HG03066 (cell line): ENCODE results near the gene PSTK.

Source experiments
- ATAC-seq: cut with Tn5 transposase; IDR thresholded peaks from one replicate; pipeline ENCODE4 v1.9.1; 2021; ENCODE audit warnings: low read depth; ENCODE audit not compliant: unreplicated experiment

PSTK gene

GRCh38 chr10:122990278-122990677, 10.1 kb downstream of the PSTK start:
- ATAC-seq, result no peak

- ATAC-seq, result no peak
Measured at GRCh38 chr10:122992031-122992585, 11.9 kb downstream of the PSTK start.

GRCh38 chr10:122993797-122994336, 13.7 kb downstream of the PSTK start:
- no peak for ATAC-seq

- no peak for ATAC-seq
Measured at GRCh38 chr10:122995936-122996335, 15.7 kb downstream of the PSTK start.

GRCh38 chr10:122997864-122998263, 17.7 kb downstream of the PSTK start:
- peak; percentile 83 for ATAC-seq

DNA sequence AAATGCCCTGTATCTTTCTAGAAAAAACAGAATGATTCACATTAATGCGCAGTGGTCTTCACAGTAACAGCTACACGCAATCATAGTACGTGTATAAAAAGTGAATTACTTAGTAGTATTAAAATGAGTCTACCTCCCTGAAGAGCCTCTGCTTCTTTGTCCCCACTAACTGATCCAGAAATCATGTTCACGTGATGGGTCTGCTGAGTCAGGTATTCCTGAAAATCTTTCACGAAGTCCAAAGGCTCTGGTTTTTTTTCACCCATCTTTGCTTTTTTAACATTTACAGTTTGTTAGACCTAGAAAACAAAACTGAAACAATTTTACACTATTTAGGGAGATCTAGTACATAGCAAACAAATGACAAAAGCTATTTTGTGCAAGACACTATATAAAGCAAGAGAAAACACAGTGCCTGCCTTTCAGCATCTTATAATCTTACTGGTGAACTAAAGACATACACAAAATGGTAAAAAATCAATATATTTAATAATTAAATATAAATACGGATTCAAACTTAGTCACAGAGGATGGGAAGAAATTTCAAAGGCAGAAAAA, 18.2 kb downstream of the PSTK start:
- no peak for ATAC-seq

- no peak for ATAC-seq
Measured at GRCh38 chr10:122998934-122999333, 18.7 kb downstream of the PSTK start.

DNA sequence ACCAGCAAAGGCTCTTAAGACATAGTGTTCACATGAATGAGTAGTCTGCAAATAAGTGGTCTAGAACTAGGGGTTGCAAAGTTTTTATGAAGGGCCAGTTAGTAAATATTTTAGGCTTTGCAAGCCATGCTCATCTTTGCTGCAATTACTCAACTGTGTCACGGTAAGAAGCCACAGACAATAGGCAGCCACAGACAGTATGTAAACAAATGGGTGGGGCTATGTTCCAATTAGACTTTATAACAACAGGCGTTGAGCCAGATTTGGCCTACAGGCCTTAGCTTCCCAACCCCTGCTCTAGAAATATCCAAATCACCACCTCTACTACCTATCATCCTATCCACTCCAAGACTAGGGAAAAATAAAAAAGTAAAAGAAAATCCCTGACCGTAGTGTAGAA, 19.1 kb downstream of the PSTK start:
- no peak for ATAC-seq

- no peak for ATAC-seq
Measured at GRCh38 chr10:123000155-123000554, 20.0 kb downstream of the PSTK start.

DNA sequence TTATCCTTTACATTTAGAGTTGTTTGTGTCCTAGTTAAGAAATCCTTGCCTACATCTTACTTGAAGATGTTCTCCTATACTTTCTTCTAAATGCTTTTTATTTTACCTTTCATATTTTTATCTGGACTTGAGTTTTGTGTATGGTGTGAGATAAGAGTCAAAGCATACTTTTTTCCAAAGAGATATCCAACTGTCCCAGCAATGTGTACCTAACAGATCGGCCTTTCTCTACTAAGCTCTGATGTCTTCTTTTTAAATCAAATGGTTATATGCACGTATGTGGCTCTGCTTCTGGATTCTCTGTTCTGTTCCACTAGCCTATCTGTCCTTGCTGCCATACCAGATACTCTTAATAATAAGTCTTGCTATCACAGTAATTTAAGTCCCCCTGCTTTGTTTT, 21.2 kb downstream of the PSTK start:
- ATAC-seq, result no peak

- no peak for ATAC-seq
Measured at GRCh38 chr10:123004298-123004697, 24.1 kb downstream of the PSTK start.

DNA sequence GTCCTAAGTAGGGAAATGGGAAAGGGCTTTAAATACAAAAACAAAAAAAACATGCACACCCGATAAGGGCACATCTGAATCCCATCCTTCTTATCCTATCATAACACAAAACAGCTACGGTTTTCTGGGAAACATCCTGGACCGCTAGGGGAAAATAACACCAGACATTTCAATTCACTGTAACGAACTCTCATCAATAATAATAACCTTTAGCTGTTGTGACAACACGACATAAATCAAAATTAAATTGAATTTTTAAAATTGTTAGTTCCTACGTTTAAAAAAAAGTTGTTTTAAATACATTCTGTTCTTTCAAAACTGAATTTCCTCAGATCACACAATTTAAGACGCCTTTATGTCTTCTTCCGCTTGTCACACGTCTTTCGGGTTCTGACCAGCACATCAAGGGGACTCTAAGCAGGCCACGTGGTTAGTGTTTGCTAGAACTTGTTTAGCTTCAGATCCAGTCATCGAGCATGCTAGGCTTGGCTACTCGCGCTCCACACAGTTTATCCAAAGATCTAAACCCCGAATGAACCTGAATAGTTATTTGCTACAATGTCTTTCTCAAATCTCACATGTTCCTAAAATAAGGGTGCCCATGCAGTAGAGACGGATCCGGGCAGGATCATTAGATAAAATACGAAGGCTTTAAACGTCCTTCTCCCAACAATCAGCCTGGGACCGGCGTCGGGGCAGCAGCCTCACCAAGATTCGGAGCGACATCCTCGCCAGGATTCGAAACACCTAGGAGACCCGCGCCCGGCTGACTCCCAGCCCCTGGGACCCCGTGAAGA, 27.6 kb downstream of the PSTK start:
- ATAC-seq, result peak; percentile 33

DNA sequence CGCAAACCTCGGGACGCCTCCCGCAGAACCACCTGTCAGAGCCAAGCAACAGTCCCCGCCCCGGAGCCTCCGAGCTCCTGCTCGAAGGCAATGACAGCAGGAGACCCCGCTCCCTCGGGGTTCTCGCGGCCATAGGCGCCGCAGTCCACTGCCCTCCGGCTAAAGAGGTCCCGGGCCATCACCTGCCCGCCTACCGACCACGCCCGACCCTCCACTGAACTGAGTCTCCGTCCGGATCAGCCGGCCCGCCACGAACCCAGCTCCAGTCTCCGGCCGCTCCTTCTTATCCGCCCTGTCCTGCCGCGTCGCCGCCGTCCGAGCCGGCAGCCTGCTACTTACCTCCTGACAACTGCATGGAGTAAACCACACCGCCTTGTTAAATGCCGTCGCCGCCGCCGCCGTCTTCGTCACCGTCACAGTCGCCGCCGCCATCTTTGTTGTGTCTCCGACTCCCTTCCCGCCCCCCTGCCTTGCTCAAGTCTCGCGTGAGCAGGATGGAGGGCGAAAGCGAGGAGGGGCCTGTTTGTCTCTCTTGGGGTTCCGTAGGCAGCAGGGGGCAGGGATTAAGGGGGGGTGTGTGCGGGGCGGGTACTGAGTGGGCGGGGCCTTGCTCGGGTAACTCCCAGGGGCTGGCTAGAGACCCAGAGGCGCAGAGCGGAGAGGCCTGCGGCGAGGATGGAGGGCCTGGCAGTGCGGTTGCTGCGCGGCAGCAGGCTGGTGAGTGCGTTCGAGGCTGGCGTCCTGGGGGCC, 28.3 kb downstream of the PSTK start, which contains the start of the genes ACADSB and IKZF5:
Gene ACADSB (plus strand): TSS at position 652 of the 750 bp plus-strand sequence. CDS start 24 bp downstream, at position 676.
Gene IKZF5 (minus strand): TSS at position 441 of the 750 bp plus-strand sequence. CDS start 10,170 bp downstream, outside the sequence.
- ATAC-seq, result peak; percentile 83

DNA sequence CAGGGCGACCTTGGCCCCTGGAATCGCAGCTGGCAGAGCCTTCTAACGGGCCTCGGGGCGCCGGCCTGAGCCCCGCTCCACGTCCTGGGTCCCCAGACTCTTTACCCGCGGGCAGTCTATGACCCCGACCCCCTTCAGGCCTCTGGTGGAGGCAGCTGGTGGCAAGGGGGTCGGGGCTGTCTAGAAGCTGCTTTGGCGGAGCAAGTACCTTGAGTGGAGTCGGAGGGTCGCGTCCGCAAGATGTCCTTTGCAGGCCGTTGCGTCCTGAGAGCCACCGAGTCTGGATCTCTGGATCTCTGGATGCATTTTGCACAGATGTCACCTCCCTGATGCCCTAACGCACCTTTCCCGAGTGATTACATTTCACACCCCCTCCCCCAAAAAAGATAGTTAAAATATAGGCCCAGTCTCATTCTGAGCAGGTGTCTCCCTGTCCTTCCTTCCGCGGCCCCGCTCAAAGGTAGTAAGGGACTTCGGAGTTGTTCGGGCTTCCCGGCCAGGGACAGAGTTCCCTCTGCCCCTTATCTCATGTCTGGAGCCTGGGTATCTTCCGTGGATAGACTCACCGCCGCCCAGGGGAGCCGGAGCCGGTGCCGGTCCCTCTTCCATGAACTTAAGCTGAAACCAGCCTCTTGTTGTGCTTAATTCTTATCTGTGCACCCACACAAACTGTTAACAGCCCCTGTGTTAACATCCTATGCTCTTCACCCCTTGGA, 29.1 kb downstream of the PSTK start:
- ATAC-seq, result peak; percentile 16

- no peak for ATAC-seq
Measured at GRCh38 chr10:123011987-123012386, 31.8 kb downstream of the PSTK start.

DNA sequence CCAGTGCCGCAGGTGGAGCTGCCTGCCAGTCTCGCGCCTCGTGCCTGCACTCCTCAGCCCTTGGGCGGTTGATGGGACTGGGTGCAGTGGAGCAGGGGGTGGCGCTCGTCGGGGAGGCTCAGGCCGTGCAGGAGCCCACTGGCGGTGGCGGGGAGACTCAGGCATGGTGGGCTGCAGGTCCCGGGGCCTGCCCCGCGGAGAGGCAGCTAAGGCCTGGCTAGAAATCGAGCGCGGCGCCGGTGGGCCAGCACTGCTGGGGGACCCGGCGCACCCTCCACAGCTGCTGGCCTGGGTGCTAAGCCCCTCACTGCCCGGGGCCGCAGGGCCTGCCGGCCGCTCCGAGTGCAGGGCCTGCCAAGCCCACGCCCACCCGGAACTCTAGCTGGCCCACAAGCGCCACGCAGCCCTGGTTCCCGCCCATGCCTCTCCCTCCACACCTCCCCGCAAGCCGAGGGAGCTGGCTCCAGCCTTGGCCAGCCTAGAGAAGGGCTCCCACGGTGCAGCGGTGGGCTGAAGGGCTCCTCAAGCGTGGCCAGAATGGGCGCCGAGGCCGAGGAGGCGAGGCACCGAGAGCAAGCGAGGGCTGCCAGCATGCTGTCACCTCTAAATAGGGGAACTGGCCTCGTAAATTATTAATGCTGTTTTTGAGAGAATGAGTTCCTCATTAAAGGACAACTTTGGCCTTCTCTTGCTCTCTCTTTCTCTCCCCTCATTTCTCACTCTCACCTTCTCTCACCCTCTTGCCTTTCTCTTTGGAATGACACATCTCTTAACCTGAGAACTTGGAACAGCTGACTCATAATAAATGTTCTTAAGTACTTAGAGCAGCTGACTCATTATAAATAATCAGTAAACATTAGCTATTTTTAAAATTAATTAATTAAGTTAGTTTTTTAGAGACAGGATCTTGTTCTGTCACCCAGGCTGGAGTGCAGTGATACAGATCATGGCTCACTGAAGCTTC, 33.5 kb downstream of the PSTK start:
- no peak for ATAC-seq

GRCh38 chr10:123014772-123015171, 34.6 kb downstream of the PSTK start:
- ATAC-seq, result no peak

DNA sequence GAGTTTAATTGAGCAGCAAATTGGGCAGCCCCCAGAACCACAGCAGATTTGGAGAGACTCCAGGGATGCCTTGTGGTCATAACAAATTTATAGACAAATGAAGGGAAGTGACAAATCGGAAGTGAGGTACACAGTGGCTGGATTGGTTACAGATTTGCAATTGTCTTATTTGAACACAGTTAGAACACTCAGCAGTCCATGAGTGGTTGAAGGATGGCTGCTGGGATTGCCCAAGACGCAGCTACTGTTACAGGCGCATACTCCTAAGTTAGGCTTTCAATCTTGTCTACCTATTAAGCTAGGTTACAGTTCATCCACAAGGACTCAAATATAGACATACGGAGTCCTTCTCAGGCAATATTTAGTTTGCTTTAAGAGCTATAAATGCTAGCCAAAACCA, 36.0 kb downstream of the PSTK start:
- ATAC-seq, result no peak
